Measurements from ENCODE around the gene ITGA11.

DNA sequence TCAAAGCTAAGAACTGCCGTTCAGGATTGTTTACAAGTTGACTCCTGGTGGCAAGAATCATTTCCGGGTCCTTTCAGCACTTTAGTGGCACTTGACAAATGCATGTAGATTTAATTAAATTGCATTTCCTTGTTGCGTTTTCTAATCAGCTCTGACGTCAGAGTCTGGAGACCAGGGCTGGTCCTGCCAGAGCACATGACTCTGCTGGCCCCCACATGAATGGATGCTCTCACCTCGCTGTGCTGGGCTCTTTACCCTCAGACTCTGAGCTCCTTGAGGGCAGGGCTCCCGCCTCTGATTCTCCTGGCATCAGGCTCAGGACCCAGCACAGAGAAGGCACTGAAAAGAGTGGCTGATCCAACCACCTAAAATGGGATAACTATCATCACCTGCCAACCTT is 85.0 kb downstream of the ITGA11 start:
- TF ChIP-seq, protein P1, sequence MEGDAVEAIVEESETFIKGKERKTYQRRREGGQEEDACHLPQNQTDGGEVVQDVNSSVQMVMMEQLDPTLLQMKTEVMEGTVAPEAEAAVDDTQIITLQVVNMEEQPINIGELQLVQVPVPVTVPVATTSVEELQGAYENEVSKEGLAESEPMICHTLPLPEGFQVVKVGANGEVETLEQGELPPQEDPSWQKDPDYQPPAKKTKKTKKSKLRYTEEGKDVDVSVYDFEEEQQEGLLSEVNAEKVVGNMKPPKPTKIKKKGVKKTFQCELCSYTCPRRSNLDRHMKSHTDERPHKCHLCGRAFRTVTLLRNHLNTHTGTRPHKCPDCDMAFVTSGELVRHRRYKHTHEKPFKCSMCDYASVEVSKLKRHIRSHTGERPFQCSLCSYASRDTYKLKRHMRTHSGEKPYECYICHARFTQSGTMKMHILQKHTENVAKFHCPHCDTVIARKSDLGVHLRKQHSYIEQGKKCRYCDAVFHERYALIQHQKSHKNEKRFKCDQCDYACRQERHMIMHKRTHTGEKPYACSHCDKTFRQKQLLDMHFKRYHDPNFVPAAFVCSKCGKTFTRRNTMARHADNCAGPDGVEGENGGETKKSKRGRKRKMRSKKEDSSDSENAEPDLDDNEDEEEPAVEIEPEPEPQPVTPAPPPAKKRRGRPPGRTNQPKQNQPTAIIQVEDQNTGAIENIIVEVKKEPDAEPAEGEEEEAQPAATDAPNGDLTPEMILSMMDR (IDR thresholded peaks at IDR 0.05): no peak
- TF ChIP-seq EZH2 (IDR thresholded peaks at IDR 0.05; ENCODE audit: borderline replicate concordance, insufficient read depth, low read depth, low read length, poor library complexity, severe bottlenecking): no peak
